GM21723 (cell line): ENCODE data around the gene USP17L12.
"Not testable (repeated sequence)": the region's sequence is repeated elsewhere in the genome, so short reads cannot be mapped to it uniquely, and the experiment has no call there.

Source experiments
- ATAC-seq: cut with Tn5 transposase; IDR thresholded peaks from one replicate; pipeline ENCODE4 v1.9.1; 2021; ENCODE audit warnings: mild to moderate bottlenecking, moderate library complexity; ENCODE audit not compliant: unreplicated experiment

Gene USP17L12, protein sequence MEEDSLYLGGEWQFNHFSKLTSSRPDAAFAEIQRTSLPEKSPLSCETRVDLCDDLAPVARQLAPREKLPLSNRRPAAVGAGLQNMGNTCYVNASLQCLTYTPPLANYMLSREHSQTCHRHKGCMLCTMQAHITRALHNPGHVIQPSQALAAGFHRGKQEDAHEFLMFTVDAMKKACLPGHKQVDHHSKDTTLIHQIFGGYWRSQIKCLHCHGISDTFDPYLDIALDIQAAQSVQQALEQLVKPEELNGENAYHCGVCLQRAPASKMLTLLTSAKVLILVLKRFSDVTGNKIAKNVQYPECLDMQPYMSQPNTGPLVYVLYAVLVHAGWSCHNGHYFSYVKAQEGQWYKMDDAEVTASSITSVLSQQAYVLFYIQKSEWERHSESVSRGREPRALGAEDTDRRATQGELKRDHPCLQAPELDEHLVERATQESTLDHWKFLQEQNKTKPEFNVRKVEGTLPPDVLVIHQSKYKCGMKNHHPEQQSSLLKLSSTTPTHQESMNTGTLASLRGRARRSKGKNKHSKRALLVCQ

DNA sequence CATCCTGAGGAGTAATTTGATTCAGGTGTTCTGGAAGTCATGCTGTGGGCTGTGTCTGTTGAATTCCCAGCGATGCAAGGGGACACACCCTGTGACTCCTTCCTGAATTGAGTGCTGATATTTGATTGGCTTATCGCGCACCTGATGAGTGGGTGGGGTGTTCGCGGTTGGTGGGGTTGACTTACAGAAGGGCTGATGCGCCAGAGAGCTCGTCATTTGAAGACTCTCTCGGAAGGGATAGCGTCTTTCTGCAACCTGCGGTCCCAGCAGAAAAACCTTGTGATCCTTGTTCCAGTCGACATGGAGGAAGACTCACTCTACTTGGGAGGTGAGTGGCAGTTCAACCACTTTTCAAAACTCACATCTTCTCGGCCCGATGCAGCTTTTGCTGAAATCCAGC is at the start of gene USP17L12:
Gene USP17L12, plus strand, starts transcription at position 301 of the 400 bp plus-strand sequence. Its CDS starts 0 bp downstream, at position 301.
- not testable (repeated sequence) for ATAC-seq

DNA sequence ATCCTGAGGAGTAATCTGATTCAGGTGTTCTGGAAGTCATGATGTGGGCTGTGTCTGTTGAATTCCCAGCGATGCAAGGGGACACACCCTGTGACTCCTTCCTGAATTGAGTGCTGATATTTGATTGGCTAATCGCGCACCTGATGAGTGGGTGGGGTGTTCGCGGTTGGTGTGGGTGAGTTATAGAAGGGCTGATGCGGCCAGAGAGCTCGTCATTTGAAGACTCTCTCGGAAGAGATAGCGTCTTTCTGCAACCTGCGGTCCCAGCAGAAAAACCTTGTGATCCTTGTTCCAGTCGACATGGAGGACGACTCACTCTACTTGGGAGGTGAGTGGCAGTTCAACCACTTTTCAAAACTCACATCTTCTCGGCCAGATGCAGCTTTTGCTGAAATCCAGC is 9.6 kb upstream of the USP17L12 start, which contains the start of gene USP17L10:
Gene USP17L10, plus strand, starts transcription at position 301 of the 400 bp plus-strand sequence. Its CDS starts 0 bp downstream, at position 301.
- ATAC-seq, result not testable (repeated sequence)

DNA sequence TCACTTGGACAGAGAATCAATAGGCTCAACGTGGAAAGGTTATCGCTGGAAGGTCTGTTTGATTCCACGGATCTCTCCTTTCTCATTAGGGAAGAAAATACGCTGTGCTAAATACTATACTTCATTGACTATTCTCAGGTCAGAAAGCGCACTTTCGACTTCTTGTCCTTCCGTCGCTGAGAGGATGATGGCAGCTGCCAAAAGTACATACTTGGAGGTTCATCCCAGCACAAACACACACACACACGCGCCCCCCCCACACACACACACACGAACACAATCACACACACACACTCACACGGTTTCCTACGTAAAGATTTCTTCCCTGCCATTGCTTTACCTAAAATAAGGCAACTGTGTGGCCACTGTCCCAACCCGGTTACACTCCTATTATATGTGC is 5.3 kb upstream of the USP17L12 start:
- not testable (repeated sequence) for ATAC-seq

DNA sequence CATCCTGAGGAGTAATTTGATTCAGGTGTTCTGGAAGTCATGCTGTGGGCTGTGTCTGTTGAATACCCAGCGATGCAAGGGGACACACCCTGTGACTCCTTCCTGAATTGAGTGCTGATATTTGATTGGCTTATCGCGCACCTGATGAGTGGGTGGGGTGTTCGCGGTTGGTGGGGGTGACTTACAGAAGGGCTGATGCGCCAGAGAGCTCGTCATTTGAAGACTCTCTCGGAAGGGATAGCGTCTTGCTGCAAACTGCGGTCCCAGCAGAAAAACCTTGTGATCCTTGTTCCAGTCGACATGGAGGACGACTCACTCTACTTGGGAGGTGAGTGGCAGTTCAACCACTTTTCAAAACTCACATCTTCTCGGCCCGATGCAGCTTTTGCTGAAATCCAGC is 4.8 kb upstream of the USP17L12 start, which contains the start of gene USP17L11:
Gene USP17L11, plus strand, starts transcription at position 301 of the 400 bp plus-strand sequence. Its CDS starts 0 bp downstream, at position 301.
- not testable (repeated sequence) for ATAC-seq

DNA sequence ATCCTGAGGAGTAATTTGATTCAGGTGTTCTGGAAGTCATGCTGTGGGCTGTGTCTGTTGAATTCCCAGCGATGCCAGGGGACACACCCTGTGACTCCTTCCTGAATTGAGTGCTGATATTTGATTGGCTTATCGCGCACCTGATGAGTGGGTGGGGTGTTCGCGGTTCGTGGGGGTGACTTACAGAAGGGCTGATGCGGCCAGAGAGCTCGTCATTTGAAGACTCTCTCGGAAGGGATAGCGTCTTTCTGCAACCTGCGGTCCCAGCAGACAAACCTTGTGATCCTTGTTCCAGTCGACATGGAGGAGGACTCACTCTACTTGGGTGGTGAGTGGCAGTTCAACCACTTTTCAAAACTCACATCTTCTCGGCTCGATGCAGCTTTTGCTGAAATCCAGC is 4.6 kb downstream of the USP17L12 start, which contains the start of gene USP17L13:
Gene USP17L13, plus strand, starts transcription at position 301 of the 400 bp plus-strand sequence. Its CDS starts 0 bp downstream, at position 301.
- ATAC-seq, result not testable (repeated sequence)

DNA sequence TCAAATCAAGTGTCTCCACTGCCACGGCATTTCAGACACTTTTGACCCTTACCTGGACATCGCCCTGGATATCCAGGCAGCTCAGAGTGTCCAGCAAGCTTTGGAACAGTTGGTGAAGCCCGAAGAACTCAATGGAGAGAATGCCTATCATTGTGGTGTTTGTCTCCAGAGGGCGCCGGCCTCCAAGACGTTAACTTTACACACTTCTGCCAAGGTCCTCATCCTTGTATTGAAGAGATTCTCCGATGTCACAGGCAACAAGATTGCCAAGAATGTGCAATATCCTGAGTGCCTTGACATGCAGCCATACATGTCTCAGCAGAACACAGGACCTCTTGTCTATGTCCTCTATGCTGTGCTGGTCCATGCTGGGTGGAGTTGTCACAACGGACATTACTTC is 10.3 kb downstream of the USP17L12 start:
- not testable (repeated sequence) for ATAC-seq

DNA sequence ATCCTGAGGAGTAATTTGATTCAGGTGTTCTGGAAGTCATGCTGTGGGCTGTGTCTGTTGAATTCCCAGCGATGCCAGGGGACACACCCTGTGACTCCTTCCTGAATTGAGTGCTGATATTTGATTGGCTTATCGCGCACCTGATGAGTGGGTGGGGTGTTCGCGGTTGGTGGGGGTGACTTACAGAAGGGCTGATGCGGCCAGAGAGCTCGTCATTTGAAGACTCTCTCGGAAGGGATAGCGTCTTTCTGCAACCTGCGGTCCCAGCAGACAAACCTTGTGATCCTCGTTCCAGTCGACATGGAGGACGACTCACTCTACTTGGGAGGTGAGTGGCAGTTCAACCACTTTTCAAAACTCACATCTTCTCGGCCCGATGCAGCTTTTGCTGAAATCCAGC is 14.1 kb downstream of the USP17L12 start, which contains the start of gene USP17L15:
Gene USP17L15, plus strand, starts transcription at position 301 of the 400 bp plus-strand sequence. Its CDS starts 0 bp downstream, at position 301.
- ATAC-seq, result not testable (repeated sequence)

DNA sequence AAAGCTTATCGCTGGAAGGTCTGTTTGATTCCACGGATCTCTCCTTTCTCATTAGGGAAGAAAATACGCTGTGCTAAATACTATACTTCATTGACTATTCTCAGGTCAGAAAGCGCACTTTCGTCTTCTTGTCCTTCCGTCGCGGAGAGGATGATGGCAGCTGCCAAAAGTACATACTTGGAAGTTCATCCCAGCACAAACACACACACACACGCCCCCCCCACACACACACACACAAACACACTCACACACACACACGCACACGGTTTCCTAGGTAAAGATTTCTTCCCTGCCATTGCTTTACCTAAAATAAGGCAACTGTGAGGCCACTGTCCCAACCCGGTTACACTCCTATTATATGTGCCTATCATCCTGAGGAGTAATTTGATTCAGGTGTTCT is 18.5 kb downstream of the USP17L12 start:
- ATAC-seq, result not testable (repeated sequence)

DNA sequence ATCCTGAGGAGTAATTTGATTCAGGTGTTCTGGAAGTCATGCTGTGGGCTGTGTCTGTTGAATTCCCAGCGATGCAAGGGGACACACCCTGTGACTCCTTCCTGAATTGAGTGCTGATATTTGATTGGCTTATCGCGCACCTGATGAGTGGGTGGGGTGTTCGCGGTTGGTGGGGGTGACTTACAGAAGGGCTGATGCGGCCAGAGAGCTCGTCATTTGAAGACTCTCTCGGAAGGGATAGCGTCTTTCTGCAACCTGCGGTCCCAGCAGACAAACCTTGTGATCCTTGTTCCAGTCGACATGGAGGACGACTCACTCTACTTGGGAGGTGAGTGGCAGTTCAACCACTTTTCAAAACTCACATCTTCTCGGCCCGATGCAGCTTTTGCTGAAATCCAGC is 23.6 kb downstream of the USP17L12 start, which contains the start of gene USP17L17:
Gene USP17L17, plus strand, starts transcription at position 301 of the 400 bp plus-strand sequence. Its CDS starts 0 bp downstream, at position 301.
- ATAC-seq, result not testable (repeated sequence)

DNA sequence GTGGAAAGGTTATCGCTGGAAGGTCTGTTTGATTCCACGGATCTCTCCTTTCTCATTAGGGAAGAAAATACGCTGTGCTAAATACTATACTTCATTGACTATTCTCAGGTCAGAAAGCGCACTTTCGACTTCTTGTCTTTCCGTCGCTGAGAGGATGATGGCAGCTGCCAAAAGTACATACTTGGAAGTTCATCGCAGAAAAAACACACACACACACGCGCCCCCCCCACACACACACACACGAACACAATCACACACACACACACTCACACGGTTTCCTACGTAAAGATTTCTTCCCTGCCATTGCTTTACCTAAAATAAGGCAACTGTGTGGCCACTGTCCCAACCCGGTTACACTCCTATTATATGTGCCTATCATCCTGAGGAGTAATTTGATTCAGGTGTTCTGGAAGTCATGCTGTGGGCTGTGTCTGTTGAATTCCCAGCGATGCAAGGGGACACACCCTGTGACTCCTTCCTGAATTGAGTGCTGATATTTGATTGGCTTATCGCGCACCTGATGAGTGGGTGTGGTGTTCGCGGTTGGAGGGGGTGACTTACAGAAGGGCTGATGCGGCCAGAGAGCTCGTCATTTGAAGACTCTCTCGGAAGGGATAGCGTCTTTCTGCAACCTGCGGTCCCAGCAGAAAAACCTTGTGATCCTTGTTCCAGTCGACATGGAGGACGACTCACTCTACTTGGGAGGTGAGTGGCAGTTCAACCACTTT is 28.2 kb downstream of the USP17L12 start, which contains the start of gene USP17L18:
Gene USP17L18, plus strand, starts transcription at position 678 of the 728 bp plus-strand sequence. Its CDS starts 0 bp downstream, at position 678.
- ATAC-seq, result not testable (repeated sequence)

DNA sequence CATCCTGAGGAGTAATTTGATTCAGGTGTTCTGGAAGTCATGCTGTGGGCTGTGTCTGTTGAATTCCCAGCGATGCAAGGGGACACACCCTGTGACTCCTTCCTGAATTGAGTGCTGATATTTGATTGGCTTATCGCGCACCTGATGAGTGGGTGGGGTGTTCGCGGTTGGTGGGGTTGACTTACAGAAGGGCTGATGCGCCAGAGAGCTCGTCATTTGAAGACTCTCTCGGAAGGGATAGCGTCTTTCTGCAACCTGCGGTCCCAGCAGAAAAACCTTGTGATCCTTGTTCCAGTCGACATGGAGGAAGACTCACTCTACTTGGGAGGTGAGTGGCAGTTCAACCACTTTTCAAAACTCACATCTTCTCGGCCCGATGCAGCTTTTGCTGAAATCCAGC is 33.1 kb downstream of the USP17L12 start, which contains the start of gene USP17L19:
Gene USP17L19, plus strand, starts transcription at position 301 of the 400 bp plus-strand sequence. Its CDS starts 0 bp downstream, at position 301.
- not testable (repeated sequence) for ATAC-seq

DNA sequence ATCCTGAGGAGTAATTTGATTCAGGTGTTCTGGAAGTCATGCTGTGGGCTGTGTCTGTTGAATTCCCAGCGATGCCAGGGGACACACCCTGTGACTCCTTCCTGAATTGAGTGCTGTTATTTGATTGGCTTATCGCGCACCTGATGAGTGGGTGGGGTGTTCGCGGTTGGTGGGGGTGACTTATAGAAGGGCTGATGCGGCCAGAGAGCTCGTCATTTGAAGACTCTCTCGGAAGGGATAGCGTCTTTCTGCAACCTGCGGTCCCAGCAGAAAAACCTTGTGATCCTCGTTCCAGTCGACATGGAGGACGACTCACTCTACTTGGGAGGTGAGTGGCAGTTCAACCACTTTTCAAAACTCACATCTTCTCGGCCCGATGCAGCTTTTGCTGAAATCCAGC is 37.9 kb downstream of the USP17L12 start, which contains the start of gene USP17L20:
Gene USP17L20, plus strand, starts transcription at position 301 of the 400 bp plus-strand sequence. Its CDS starts 0 bp downstream, at position 301.
- not testable (repeated sequence) for ATAC-seq

DNA sequence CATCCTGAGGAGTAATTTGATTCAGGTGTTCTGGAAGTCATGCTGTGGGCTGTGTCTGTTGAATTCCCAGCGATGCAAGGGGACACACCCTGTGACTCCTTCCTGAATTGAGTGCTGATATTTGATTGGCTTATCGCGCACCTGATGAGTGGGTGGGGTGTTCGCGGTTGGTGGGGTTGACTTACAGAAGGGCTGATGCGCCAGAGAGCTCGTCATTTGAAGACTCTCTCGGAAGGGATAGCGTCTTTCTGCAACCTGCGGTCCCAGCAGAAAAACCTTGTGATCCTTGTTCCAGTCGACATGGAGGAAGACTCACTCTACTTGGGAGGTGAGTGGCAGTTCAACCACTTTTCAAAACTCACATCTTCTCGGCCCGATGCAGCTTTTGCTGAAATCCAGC is 42.6 kb downstream of the USP17L12 start, which contains the start of gene USP17L21:
Gene USP17L21, plus strand, starts transcription at position 301 of the 400 bp plus-strand sequence. Its CDS starts 0 bp downstream, at position 301.
- not testable (repeated sequence) for ATAC-seq

DNA sequence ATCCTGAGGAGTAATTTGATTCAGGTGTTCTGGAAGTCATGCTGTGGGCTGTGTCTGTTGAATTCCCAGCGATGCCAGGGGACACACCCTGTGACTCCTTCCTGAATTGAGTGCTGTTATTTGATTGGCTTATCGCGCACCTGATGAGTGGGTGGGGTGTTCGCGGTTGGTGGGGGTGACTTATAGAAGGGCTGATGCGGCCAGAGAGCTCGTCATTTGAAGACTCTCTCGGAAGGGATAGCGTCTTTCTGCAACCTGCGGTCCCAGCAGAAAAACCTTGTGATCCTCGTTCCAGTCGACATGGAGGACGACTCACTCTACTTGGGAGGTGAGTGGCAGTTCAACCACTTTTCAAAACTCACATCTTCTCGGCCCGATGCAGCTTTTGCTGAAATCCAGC is 47.4 kb downstream of the USP17L12 start, which contains the start of gene USP17L22:
Gene USP17L22, plus strand, starts transcription at position 301 of the 400 bp plus-strand sequence. Its CDS starts 0 bp downstream, at position 301.
- ATAC-seq, result not testable (repeated sequence)
